CD4-positive, alpha-beta T cell treated with Interleukin-15 for 4 hours (primary cell): ENCODE results near the gene INPP5A.
"Not testable (repeated sequence)": the region's sequence is repeated elsewhere in the genome, so short reads cannot be mapped to it uniquely, and the experiment has no call there.

Experiments used
- DNase-seq: peaks from one replicate; pipeline ENCODE4 v3.0.0-alpha.2; 2020; ENCODE audit warnings: low spot score

The INPP5A gene

GRCh38 chr10:132825783-132826523, 288.4 kb downstream of the INPP5A start:
- DNase-seq = not testable (repeated sequence)

- DNase-seq = no peak
Observed at GRCh38 chr10:132826524-132827422, 289.2 kb downstream of the INPP5A start.

GRCh38 chr10:132827423-132827789, 289.8 kb downstream of the INPP5A start:
- no peak for DNase-seq

DNA sequence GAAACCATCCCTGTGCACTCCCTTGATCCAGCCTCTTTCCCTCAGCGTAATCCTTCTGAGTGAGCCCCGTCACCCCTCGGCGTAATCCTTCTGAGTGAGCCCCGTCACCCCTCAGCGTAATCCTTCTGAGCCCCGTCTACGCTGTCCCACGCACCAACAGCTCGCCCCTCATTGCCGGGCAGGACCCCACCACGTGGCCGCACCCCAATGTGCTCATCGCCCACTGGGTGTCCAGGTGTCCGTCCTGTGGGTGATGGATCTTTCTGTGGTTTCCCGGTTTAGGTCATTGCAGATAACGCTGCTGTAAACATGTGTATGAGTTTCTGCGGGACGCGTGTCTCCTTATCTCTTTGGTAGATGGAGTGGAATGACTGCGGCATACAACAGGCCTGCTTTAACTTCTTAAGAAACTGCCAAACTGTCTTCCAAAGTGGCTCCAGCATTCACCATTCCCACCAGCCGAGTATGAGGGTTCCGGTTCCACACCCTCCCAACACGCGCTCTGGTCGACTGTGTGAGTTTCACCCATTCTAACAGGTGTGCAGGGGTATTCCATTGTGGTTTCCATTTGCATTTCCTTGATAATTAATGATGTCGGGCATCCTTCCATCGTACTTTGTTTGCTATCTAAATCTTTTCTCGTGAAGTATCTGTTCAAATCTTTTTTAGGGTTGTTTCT, 290.4 kb downstream of the INPP5A start:
- DNase-seq = no peak

- no peak for DNase-seq
Observed at GRCh38 chr10:132828681-132829080, 291.1 kb downstream of the INPP5A start.

DNA sequence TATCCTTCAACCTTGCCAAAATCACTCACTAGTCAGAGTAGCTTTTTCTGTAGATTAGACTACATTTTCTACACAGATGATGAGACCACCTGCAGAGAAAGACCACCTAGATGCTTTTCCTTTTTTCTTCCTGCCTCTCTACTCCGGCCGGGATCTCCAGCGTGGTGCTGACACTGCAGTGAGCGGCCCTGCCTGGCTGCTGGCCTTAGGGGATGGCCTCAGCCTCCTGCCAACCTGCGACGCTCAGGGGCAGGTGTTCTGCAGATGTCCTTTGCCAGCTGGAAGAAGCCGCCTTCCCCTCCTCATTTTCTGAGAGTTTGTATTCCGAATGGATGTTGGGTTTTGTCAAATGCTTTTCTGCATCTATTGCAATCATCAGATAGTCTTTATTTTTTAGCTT, 291.8 kb downstream of the INPP5A start:
- DNase-seq = no peak

GRCh38 chr10:132832186-132832969, 294.8 kb downstream of the INPP5A start:
- DNase-seq = no peak
